ENCODE results near the gene HECTD1.
"Not testable (repeated sequence)": the region's sequence is repeated elsewhere in the genome, so short reads cannot be mapped to it uniquely, and the experiment has no call there.

Gene HECTD1

DNA sequence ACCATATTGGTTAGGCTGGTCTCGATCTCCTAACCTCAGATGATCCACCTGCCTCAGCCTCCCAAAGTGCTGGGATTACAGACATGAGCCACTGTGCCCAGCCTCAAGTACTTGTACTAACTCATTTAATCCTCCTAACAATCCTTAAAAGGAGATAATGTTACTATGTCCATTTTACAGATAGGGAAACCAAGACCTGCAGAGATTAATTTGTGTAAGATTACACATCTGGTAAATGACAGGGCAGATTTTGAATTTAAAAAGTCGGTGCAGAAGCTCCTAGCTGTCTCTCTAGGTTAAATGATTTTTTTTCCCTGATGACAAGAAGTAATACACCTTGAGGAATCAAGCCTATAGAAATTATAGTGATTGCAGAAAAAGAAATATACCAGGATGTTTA lies 13.7 kb upstream of the HECTD1 start:
- TF ChIP-seq TAF1 (IDR thresholded peaks at IDR 0.05; ENCODE audit: borderline replicate concordance, low read depth, low read length), result no peak
- no peak for TF ChIP-seq POLR2AphosphoS5 (IDR thresholded peaks at IDR 0.05; ENCODE audit: low read depth, low read length)
- TF ChIP-seq POLR2A (IDR thresholded peaks at IDR 0.05; ENCODE audit: low read depth, low read length), result no peak
- FAIRE-seq, result no peak

DNA sequence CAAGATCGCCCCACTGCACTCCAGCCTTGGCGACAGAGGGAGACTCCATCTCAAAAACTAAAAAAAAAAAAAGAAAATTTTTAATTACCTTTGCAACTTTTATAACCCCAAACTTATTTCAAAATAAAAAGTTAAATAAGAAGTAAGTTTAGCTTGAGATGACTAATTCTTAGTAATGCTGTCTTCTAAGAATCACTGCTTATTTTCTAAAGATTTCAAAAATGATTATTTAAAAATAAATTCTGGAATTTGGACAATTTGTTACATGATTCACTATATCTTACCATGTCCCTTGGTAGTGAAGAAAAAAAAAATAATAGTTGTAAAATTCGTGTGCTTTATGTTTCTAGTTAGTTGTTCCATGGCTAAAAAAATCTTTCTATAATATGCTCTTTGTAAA lies 11.6 kb upstream of the HECTD1 start:
- TF ChIP-seq POLR2A (IDR thresholded peaks at IDR 0.05; ENCODE audit: low read depth, low read length) (no peak), POLR2AphosphoS5 (IDR thresholded peaks at IDR 0.05; ENCODE audit: low read depth, low read length) (no peak), TAF1 (IDR thresholded peaks at IDR 0.05; ENCODE audit: borderline replicate concordance, low read depth, low read length) (no peak)
- no peak for DNase-seq (ENCODE audit: insufficient read length)
- FAIRE-seq, result no peak

More for the DNA sequence above, 13.7 kb upstream of the HECTD1 start:
- DNase-seq (ENCODE audit: insufficient read length), result no peak

- no peak for FAIRE-seq
- no peak for DNase-seq (ENCODE audit: insufficient read length)
- TF ChIP-seq POLR2AphosphoS5 (IDR thresholded peaks at IDR 0.05; ENCODE audit: low read depth, low read length) (no peak), TAF1 (IDR thresholded peaks at IDR 0.05; ENCODE audit: borderline replicate concordance, low read depth, low read length) (no peak), POLR2A (IDR thresholded peaks at IDR 0.05; ENCODE audit: low read depth, low read length) (no peak)
These were observed 8.8 kb upstream of the HECTD1 start for GRCh38 chr14:31216359-31216758.

DNA sequence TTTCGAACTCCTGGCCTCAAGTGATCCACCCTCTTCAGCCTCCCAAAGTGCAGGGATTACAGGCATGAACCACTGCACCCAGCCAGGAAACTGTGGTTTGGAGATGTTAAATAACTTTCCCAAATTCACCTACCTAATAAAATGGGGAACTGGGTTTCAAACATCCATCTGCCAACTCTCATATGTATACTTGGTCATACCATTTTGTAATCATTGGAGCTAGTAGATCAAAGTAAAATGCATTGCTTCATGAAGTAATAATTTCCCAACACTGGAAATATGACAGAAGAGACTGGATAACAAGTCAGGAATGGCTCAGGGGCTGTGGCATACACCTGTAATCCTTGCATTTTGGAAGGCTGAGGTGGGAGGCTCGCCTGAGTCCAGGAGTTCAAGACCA lies 5.3 kb upstream of the HECTD1 start:
- TF ChIP-seq POLR2AphosphoS5 (IDR thresholded peaks at IDR 0.05; ENCODE audit: low read depth, low read length), result no peak
- no peak for TF ChIP-seq TAF1 (IDR thresholded peaks at IDR 0.05; ENCODE audit: borderline replicate concordance, low read depth, low read length)
- no peak for TF ChIP-seq POLR2A (IDR thresholded peaks at IDR 0.05; ENCODE audit: low read depth, low read length)
- DNase-seq (ENCODE audit: insufficient read length) (no peak), FAIRE-seq (no peak)

GRCh38 chr14:31209605-31210004 lies 2.0 kb upstream of the HECTD1 start:
- FAIRE-seq, result no peak

GRCh38 chr14:31208546-31209424 lies 1.2 kb upstream of the HECTD1 start:
- FAIRE-seq (peak; percentile 30), DNase-seq (ENCODE audit: insufficient read length) (no peak)
- no peak for TF ChIP-seq POLR2AphosphoS5 (IDR thresholded peaks at IDR 0.05; ENCODE audit: low read depth, low read length)
- no peak for TF ChIP-seq TAF1 (IDR thresholded peaks at IDR 0.05; ENCODE audit: borderline replicate concordance, low read depth, low read length)
- no peak for TF ChIP-seq POLR2A (IDR thresholded peaks at IDR 0.05; ENCODE audit: low read depth, low read length)

More at GRCh38 chr14:31209605-31210004, 2.0 kb upstream of the HECTD1 start:
- no peak for DNase-seq (ENCODE audit: insufficient read length)
- TF ChIP-seq POLR2AphosphoS5 (IDR thresholded peaks at IDR 0.05; ENCODE audit: low read depth, low read length), result no peak

- DNase-seq (ENCODE audit: insufficient read length) (no peak), FAIRE-seq (no peak)
- no peak for TF ChIP-seq POLR2AphosphoS5 (IDR thresholded peaks at IDR 0.05; ENCODE audit: low read depth, low read length)
- no peak; the same call in 1 of the 2 replicates for TF ChIP-seq TAF1 (IDR thresholded peaks at IDR 0.05; ENCODE audit: borderline replicate concordance, low read depth, low read length)
- no peak for TF ChIP-seq POLR2A (IDR thresholded peaks at IDR 0.05; ENCODE audit: low read depth, low read length)
These were observed 272 bp downstream of the HECTD1 start for GRCh38 chr14:31207287-31207754.

DNA sequence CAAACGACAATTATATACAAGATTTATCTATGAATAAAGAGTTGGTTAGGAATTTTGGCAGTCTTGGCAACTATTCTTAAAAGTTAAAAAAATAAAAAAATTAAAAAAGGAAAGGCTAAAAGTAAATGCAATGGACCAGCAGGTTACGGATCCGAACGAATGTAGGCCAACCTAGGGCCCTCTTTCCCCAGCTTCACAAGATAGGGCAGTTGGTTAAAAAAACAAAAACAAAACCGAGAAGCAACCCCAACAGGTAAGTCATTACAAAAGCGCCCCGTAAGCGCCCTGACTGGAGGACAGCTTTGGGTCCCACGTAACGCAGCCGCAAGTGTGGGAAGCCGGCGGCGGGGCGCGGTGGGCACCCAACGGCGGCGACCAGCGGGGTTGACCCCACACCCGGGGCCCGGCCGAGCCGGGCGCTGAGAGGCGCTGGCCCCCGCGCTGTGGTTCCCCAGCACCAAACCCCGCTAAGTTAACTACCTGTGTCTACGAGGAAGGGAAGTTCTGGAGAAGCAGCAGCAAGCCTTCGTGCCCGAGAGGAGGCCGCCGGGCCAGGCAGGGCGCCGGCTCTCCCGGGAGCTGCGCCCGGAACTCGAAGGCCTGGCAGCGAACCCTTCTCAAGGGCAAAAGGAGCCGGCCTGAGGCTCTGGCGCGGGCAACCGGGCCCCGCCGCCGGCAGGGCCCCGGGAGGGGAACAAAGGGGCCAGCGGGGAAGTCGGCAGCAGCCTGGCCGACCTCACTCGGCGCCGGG lies 882 bp downstream of the HECTD1 start:
- peak; percentile 23 for DNase-seq (ENCODE audit: insufficient read length)
- FAIRE-seq, result no peak
- TF ChIP-seq POLR2A (IDR thresholded peaks at IDR 0.05; ENCODE audit: low read depth, low read length), result no peak
- no peak for TF ChIP-seq TAF1 (IDR thresholded peaks at IDR 0.05; ENCODE audit: borderline replicate concordance, low read depth, low read length)
- TF ChIP-seq POLR2AphosphoS5 (IDR thresholded peaks at IDR 0.05; ENCODE audit: low read depth, low read length), result no peak

DNA sequence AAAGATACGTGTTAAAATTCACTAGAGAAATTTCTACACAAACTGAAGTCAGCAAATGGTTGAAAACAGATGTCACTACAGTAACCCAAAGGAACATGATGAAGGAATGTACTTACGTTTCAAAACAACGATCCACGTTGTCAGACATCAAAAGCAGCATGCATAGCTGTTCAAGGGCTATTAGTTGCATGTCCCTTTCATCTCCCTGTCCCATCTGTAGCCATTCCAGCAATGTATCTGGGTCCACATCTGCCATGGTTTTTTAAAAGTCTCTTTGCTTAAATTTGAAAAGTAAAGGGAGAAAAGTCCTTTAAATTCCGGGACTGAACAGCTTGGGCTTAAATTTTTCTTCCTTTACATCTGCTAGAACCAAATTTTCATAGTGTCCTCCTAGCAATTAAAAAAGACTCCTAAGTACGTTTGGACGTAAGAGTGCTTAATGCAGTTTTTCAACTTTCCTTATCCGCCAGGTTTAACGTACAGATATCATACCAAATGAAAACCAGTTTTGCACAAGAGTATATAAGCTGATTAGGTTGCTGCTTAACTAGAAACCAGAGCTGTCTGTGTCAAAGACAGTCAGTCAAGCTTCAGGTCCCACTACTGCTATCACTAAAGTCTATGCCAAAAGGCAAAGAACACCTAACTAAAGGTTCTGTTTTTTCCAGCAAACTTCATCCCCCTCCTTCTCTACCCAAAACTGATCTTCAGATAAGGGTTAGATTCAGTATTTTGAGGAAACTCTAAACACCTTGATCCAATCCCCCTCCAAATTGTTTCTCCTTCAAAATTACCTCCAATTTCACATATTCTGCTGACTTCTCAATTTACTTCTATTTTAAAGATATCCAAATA lies 1.7 kb downstream of the HECTD1 start:
- TF ChIP-seq POLR2AphosphoS5 (IDR thresholded peaks at IDR 0.05; ENCODE audit: low read depth, low read length) (no peak), TAF1 (IDR thresholded peaks at IDR 0.05; ENCODE audit: borderline replicate concordance, low read depth, low read length) (no peak), POLR2A (IDR thresholded peaks at IDR 0.05; ENCODE audit: low read depth, low read length) (no peak)
- DNase-seq (ENCODE audit: insufficient read length) (no peak), FAIRE-seq (no peak)

GRCh38 chr14:31204593-31205534 lies 2.7 kb downstream of the HECTD1 start:
- no peak for TF ChIP-seq POLR2A (IDR thresholded peaks at IDR 0.05; ENCODE audit: low read depth, low read length)
- no peak for TF ChIP-seq TAF1 (IDR thresholded peaks at IDR 0.05; ENCODE audit: borderline replicate concordance, low read depth, low read length)
- TF ChIP-seq POLR2AphosphoS5 (IDR thresholded peaks at IDR 0.05; ENCODE audit: low read depth, low read length), result no peak
- FAIRE-seq, result no peak
- no peak for DNase-seq (ENCODE audit: insufficient read length)

DNA sequence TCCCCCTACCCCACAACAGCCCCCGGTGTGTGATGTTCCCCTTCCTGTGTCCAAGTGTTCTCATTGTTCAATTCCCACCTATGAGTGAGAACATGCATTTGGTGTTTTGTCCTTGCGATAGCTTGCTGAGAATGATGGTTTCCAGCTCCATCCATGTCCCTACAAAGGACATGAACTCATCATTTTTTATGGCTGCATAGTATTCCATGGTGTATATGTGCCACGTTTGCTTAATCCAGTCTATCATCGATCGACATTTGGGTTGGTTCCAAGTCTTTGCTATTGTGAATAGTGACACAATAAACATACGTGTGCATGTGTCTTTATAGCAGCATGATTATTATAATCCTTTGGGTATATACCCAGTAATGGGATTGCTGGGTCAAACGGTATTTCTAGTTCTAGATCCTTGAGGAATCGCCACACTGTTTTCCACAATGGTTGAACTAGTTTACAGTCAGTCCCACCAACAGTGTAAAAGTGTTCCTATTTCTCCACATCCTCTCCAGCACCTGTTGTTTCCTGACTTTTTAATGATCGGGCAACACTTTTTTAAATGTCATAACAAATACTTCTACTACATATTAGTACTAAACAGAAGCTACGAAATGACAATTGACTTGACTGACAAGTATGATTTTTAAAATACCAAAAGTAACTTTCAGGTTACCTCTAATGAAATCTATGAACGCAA lies 3.5 kb downstream of the HECTD1 start:
- not testable (repeated sequence) for DNase-seq (ENCODE audit: insufficient read length); FAIRE-seq
